A549 (cell line): ENCODE results near the gene UFC1.

ENCODE experiments used
- CTCF ChIP-seq: fragments of >200 bp; sonication (Bioruptor Twin); formaldehyde crosslinking; IDR thresholded peaks from 3 replicates; pipeline ENCODE4 v1.5.1; 2016
- POLR2A ChIP-seq: IDR thresholded peaks from 2 replicates; pipeline ENCODE4 v1.6.1; 2012; ENCODE audit warnings: mild to moderate bottlenecking, low read length

- no peak for TF ChIP-seq CTCF
- no peak for TF ChIP-seq POLR2A
Measured at GRCh38 chr1:161187311-161187710, 33.5 kb downstream of the UFC1 start.
